Measurements from ENCODE around the gene MPP3. TPM values are rescaled to one million over a fixed set of nuclear protein-coding genes. Genes with fewer than 3 reads are reported as not detected.

Gene MPP3
- total RNA-seq, 1 experiment from 2014 or later, result 19.5 TPM

GRCh38 chr17:43768382-43768781 is 64.6 kb downstream of the MPP3 start:
- TF ChIP-seq, protein P1, sequence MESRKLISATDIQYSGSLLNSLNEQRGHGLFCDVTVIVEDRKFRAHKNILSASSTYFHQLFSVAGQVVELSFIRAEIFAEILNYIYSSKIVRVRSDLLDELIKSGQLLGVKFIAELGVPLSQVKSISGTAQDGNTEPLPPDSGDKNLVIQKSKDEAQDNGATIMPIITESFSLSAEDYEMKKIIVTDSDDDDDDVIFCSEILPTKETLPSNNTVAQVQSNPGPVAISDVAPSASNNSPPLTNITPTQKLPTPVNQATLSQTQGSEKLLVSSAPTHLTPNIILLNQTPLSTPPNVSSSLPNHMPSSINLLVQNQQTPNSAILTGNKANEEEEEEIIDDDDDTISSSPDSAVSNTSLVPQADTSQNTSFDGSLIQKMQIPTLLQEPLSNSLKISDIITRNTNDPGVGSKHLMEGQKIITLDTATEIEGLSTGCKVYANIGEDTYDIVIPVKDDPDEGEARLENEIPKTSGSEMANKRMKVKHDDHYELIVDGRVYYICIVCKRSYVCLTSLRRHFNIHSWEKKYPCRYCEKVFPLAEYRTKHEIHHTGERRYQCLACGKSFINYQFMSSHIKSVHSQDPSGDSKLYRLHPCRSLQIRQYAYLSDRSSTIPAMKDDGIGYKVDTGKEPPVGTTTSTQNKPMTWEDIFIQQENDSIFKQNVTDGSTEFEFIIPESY (IDR thresholded peaks at IDR 0.05; ENCODE audit: extremely low read depth, insufficient replicate concordance, low read length), result no peak
- no peak for TF ChIP-seq ZNF274 (IDR thresholded peaks at IDR 0.05; ENCODE audit: low read depth, low read length)
- no peak for TF ChIP-seq EZH2 (IDR thresholded peaks at IDR 0.05)
- TF ChIP-seq POLR2A (IDR thresholded peaks at IDR 0.05; ENCODE audit: borderline replicate concordance, extremely low read depth, insufficient read depth, insufficient read length), result no peak
- TF ChIP-seq ZFX (IDR thresholded peaks at IDR 0.05), result no peak
- no peak for TF ChIP-seq CBX3 (IDR thresholded peaks at IDR 0.05; ENCODE audit: low read depth)
- no peak for TF ChIP-seq FOSL1 (IDR thresholded peaks at IDR 0.05; ENCODE audit: low read depth)
- no peak for TF ChIP-seq SIN3A (IDR thresholded peaks at IDR 0.05; ENCODE audit: low read depth)
- TF ChIP-seq, protein P2, sequence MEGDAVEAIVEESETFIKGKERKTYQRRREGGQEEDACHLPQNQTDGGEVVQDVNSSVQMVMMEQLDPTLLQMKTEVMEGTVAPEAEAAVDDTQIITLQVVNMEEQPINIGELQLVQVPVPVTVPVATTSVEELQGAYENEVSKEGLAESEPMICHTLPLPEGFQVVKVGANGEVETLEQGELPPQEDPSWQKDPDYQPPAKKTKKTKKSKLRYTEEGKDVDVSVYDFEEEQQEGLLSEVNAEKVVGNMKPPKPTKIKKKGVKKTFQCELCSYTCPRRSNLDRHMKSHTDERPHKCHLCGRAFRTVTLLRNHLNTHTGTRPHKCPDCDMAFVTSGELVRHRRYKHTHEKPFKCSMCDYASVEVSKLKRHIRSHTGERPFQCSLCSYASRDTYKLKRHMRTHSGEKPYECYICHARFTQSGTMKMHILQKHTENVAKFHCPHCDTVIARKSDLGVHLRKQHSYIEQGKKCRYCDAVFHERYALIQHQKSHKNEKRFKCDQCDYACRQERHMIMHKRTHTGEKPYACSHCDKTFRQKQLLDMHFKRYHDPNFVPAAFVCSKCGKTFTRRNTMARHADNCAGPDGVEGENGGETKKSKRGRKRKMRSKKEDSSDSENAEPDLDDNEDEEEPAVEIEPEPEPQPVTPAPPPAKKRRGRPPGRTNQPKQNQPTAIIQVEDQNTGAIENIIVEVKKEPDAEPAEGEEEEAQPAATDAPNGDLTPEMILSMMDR (IDR thresholded peaks at IDR 0.05 in 2 of 3, conservative IDR thresholded peaks at IDR 0.05 in 1 of 3; ENCODE audit: borderline replicate concordance in 1 of 3, insufficient read depth in 1 of 3, low read depth in 2 of 3, low read length in 2 of 3), result no peak
- TF ChIP-seq, protein P3, sequence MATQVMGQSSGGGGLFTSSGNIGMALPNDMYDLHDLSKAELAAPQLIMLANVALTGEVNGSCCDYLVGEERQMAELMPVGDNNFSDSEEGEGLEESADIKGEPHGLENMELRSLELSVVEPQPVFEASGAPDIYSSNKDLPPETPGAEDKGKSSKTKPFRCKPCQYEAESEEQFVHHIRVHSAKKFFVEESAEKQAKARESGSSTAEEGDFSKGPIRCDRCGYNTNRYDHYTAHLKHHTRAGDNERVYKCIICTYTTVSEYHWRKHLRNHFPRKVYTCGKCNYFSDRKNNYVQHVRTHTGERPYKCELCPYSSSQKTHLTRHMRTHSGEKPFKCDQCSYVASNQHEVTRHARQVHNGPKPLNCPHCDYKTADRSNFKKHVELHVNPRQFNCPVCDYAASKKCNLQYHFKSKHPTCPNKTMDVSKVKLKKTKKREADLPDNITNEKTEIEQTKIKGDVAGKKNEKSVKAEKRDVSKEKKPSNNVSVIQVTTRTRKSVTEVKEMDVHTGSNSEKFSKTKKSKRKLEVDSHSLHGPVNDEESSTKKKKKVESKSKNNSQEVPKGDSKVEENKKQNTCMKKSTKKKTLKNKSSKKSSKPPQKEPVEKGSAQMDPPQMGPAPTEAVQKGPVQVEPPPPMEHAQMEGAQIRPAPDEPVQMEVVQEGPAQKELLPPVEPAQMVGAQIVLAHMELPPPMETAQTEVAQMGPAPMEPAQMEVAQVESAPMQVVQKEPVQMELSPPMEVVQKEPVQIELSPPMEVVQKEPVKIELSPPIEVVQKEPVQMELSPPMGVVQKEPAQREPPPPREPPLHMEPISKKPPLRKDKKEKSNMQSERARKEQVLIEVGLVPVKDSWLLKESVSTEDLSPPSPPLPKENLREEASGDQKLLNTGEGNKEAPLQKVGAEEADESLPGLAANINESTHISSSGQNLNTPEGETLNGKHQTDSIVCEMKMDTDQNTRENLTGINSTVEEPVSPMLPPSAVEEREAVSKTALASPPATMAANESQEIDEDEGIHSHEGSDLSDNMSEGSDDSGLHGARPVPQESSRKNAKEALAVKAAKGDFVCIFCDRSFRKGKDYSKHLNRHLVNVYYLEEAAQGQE (IDR thresholded peaks at IDR 0.05; ENCODE audit: low read depth), result no peak
- no peak for TF ChIP-seq YY1 (IDR thresholded peaks at IDR 0.05; ENCODE audit: extremely low read depth, insufficient replicate concordance, low read depth, low read length)
- TF ChIP-seq TCF7L2 (IDR thresholded peaks at IDR 0.05; ENCODE audit: borderline replicate concordance, extremely low read depth, insufficient read depth, insufficient read length), result no peak
- no peak for TF ChIP-seq CEBPB (IDR thresholded peaks at IDR 0.05; ENCODE audit: low read depth)
- no peak for TF ChIP-seq POLR2AphosphoS5 (IDR thresholded peaks at IDR 0.05; ENCODE audit: low read depth, low read length)
- TF ChIP-seq SP1 (IDR thresholded peaks at IDR 0.05; ENCODE audit: low read depth), result no peak
- peaks cover 17 to 31% of the 10 kb centered on the region in 2 experiments for H3K36me3 ChIP-seq (ENCODE audit: control insufficient read depth in 1 of 2, insufficient read depth in 2 of 2, low read length in 2 of 2)
- H3K9me3 ChIP-seq (ENCODE audit: control insufficient read depth in 1 of 2, insufficient read depth in 1 of 2, low read depth in 1 of 2, low read length in 2 of 2), result no peaks in the 10 kb centered on the region
- H3K9me2 ChIP-seq (ENCODE audit: insufficient read depth), result no peaks in the 10 kb centered on the region
- H3K27ac ChIP-seq (ENCODE audit: low read depth, low read length), result no peak overlapping the region
- ATAC-seq (no peak), DNase-seq (ENCODE audit: low read depth, low spot score) (no peak)
- no peaks in the 10 kb centered on the region for H4K20me1 ChIP-seq (ENCODE audit: insufficient read depth)
- CTCF ChIA-PET, result interaction anchor here (1.4 to 3.6 kb wide), 3 partner anchors 10 to 184 kb away, joined by 3 to 47 read pairs (median 12); partner anchors contain the start of gene DUSP3
- RAD21 ChIA-PET (ENCODE audit: low non-redundant PET in 1 of 2, low total read pairs in 2 of 2, uncharacterized antibody in 2 of 2, unreplicated experiment in 2 of 2), result no interaction called here
- POLR2A ChIA-PET, result no interaction called here
- no peak overlapping the region for H3K4me3 ChIP-seq (replicated peaks in 1 of 2; ENCODE audit: low read depth in 1 of 2, low read length in 2 of 2)
- intact Hi-C loops (cut with micrococcal nuclease), result no loop called here
- no peak overlapping the region for H3K9ac ChIP-seq (ENCODE audit: low read length)
- no peaks in the 10 kb centered on the region for H3K27me3 ChIP-seq (ENCODE audit: insufficient read depth, low read length)
- no peaks in the 10 kb centered on the region for H3K79me2 ChIP-seq (ENCODE audit: insufficient read depth, low read length)
- no peaks in the 10 kb centered on the region for H3K4me1 ChIP-seq (ENCODE audit: control insufficient read depth in 1 of 2, insufficient read depth in 2 of 2, low read length in 2 of 2)
- H2AFZ ChIP-seq (ENCODE audit: low read depth, low read length, poor library complexity, severe bottlenecking), result no peak overlapping the region
- no peak overlapping the region for H3K4me2 ChIP-seq (ENCODE audit: low read length)
- BruUV-seq (replicated peaks), result no TSS peak
